IPS-20b (cell line): ENCODE measurements around the gene ANKRD18B.
"Not testable (repeated sequence)": the region's sequence is repeated elsewhere in the genome, so short reads cannot be mapped to it uniquely, and the experiment has no call there.

Experiments
- H3K27ac ChIP-seq: one replicate; pipeline ENCODE4 v1.5.1; 2013; ENCODE audit warnings: low read length
- H3K27me3 ChIP-seq: 2 replicates; pipeline ENCODE4 v1.6.1; 2013; ENCODE audit warnings: mild to moderate bottlenecking, low read length, inconsistent platforms; ENCODE audit not compliant: insufficient read depth
- H3K36me3 ChIP-seq: 2 replicates; pipeline ENCODE4 v1.6.1; 2013; ENCODE audit warnings: low read depth, mild to moderate bottlenecking, inconsistent platforms, low read length, moderate library complexity; ENCODE audit not compliant: insufficient read depth
- H3K4me1 ChIP-seq: 2 replicates; pipeline ENCODE4 v1.6.1; 2013; ENCODE audit warnings: mild to moderate bottlenecking, control low read depth, inconsistent platforms, low read length, moderate library complexity; ENCODE audit not compliant: insufficient read depth
- H3K4me3 ChIP-seq: 2 replicates; pipeline ENCODE4 v1.5.1; 2013; ENCODE audit warnings: mild to moderate bottlenecking, low read length, inconsistent platforms
- H3K9ac ChIP-seq: 2 replicates; pipeline ENCODE4 v1.6.1; 2013; ENCODE audit warnings: low read depth, mild to moderate bottlenecking, inconsistent platforms, low read length, moderate library complexity
- H3K9me3 ChIP-seq: 2 replicates; pipeline ENCODE4 v1.6.1; 2013; ENCODE audit warnings: mild to moderate bottlenecking, low read depth, low read length, inconsistent platforms; ENCODE audit not compliant: insufficient read depth

Gene ANKRD18B

GRCh38 chr9:33511184-33511517 is 12.9 kb upstream of the ANKRD18B start:
- not testable (repeated sequence) for H3K27ac ChIP-seq, H3K36me3 ChIP-seq, H3K9me3 ChIP-seq, H3K4me1 ChIP-seq, H3K27me3 ChIP-seq
- peak overlapping the region; percentile 84; the same call in 1 of the 2 replicates for H3K9ac ChIP-seq
- H3K4me3 ChIP-seq = peak overlapping the region; percentile 83

- H3K27me3 ChIP-seq, H3K27ac ChIP-seq, H3K9me3 ChIP-seq, H3K4me1 ChIP-seq, H3K4me3 ChIP-seq, H3K9ac ChIP-seq, H3K36me3 ChIP-seq: not testable (repeated sequence)
Observed at GRCh38 chr9:33512535-33512934, 11.5 kb upstream of the ANKRD18B start.

DNA sequence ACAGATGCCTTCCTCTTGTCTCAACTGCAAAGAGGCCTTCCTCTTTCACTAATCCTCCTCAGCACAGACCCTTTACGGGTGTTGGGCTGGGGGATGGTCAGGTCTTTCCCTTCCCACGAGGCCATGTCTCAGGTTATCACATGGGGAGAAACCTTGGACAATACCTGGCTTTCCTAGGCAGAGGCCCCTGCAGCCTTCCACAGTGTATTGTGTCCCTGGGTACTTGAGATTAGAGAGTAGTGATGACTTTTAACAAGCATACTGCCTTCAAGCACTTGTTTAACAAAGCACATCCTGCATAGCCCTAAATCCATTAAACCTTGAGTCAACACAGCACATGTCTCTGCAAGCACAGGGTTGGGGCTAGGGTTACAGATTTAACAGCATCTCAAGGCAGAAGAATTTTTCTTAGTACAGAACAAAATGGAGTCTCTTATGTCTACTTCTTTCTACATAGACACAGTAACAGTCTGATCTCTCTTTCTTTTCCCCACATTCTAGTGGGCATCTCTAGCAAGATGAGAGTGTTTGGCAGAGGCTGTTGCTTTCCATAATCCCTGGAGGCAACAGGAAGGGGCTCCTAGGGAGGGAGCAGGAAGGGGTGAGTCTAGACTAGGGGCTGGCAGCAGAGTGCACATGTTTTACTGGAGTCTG is 8.6 kb upstream of the ANKRD18B start:
- not testable (repeated sequence) for H3K27ac ChIP-seq

GRCh38 chr9:33516397-33516796 is 7.7 kb upstream of the ANKRD18B start:
- H3K4me1 ChIP-seq, H3K9me3 ChIP-seq, H3K9ac ChIP-seq, H3K36me3 ChIP-seq, H3K4me3 ChIP-seq, H3K27me3 ChIP-seq, H3K27ac ChIP-seq: not testable (repeated sequence)

More for the DNA sequence above, 8.6 kb upstream of the ANKRD18B start:
- H3K4me3 ChIP-seq, H3K9me3 ChIP-seq, H3K36me3 ChIP-seq, H3K9ac ChIP-seq, H3K4me1 ChIP-seq, H3K27me3 ChIP-seq: not testable (repeated sequence)

- no peaks in the 10 kb centered on the region for H3K36me3 ChIP-seq
- H3K9me3 ChIP-seq = no peaks in the 10 kb centered on the region
- no peak overlapping the region for H3K4me3 ChIP-seq
- no peaks in the 10 kb centered on the region for H3K27me3 ChIP-seq
- H3K4me1 ChIP-seq = no peaks in the 10 kb centered on the region
- H3K27ac ChIP-seq = no peak overlapping the region
- H3K9ac ChIP-seq = no peak overlapping the region
Observed at GRCh38 chr9:33517373-33517772, 6.7 kb upstream of the ANKRD18B start.

DNA sequence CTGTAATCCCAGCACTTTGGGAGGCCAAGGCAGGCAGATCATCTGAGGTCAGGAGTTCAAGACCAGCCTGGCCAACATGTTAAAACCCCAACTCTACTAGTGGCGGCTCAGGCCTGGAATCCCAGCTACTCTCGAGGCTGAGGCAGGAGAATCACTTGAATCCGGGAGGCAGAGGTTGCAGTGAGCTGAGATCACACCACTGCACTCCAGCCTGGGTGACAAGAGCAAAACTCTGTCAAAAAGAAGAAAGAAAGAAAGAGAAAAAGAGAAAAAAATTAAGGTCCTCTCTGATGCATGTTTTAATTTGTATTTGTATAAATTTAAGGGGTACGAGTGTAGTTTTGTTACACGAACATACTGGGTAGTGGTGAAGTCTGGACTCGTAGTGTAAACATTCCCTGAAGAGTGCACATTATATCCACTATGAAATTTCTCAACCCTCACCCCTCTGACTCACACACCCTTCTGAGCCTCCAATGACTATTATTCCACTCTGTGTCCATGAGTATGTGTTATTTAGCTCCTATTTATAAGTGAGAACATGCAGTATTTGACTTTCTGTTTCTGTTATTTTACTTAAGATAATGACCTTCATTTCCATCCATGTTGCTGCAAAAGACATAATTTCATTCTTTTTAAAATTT is 6.0 kb upstream of the ANKRD18B start:
- H3K27ac ChIP-seq, H3K27me3 ChIP-seq, H3K4me3 ChIP-seq, H3K9ac ChIP-seq, H3K4me1 ChIP-seq, H3K9me3 ChIP-seq, H3K36me3 ChIP-seq: not testable (repeated sequence)

DNA sequence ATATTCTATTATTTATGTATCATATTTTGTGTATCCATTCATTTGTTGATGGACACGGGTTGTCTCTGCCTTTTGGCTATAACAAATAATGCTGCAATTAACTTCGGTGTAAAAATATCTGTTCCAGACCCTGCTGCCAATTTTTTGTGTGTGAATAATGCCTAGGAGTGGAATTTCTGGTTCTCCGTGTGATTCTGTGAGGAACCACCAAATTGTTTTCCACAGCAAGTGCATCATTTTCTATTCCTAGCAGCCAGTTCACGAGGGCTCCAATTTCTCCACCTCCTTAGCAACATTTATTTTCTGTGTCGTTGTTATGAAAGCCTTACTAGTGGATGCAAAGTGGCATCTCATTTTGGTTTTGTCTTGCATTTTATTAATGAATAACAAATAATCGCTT is 2.2 kb upstream of the ANKRD18B start:
- peaks cover 11% of the 10 kb centered on the region; the same call in 1 of the 2 replicates for H3K27me3 ChIP-seq
- H3K9me3 ChIP-seq, H3K4me1 ChIP-seq, H3K4me3 ChIP-seq, H3K9ac ChIP-seq, H3K27ac ChIP-seq, H3K36me3 ChIP-seq: not testable (repeated sequence)

DNA sequence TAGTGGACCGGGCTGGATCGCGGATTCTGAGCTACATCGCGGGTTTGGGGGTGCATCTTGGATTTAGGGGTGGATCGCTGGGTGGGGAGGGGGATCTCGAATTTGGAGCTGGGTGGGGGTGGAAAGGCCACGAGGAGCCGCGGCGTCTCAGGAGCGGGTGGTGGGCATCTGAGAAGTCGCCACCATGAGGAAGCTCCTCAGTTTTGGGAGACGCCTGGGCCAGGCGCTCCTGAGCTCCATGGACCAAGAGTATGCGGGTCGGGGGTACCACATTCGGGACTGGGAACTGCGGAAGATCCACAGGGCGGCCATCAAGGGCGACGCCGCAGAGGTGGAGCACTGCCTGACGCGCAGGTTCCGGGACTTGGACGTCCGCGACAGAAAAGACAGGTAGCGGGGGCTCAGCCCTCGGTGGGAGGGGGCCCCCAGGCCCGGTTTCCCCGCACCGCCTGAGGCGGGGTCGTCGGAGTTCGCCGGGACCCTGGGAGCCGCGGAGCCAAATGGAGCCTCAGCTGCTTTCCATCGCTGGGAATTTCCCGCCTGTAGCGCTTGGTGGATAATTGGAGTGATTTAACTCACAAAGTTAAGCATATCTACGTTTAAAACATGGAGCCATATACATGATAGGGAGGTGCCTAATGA is 376 bp downstream of the ANKRD18B start:
- peaks cover 11% of the 10 kb centered on the region; the same call in 1 of the 2 replicates for H3K27me3 ChIP-seq
- H3K4me1 ChIP-seq = no peaks in the 10 kb centered on the region
- H3K9ac ChIP-seq = peak overlapping the region; percentile 71; the same call in 1 of the 2 replicates
- H3K27ac ChIP-seq = no peak overlapping the region
- peak overlapping the region; percentile 76 for H3K4me3 ChIP-seq
- H3K9me3 ChIP-seq = no peaks in the 10 kb centered on the region
- H3K36me3 ChIP-seq = no peaks in the 10 kb centered on the region

DNA sequence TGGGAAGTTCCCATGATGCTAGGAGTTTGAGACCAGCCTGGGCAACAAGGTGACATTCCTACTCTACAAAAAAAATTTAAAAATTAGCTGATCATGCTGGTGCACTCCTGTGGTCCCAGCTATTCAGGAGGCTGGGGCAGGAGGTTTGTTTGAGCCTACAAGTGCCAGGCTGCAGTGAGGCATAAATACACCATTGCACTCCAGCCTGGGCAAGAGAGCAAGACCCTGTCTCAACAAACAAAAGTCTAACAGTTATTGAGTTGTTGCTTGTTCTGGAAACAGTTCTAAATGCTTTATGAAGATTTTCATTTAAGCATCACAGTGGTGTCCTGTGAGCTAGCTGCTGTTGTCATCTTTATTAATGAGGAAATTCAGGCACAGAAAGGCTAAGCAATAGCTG is 4.0 kb downstream of the ANKRD18B start:
- H3K36me3 ChIP-seq, H3K4me3 ChIP-seq, H3K9ac ChIP-seq, H3K9me3 ChIP-seq, H3K4me1 ChIP-seq, H3K27ac ChIP-seq: not testable (repeated sequence)
- peaks cover 11% of the 10 kb centered on the region; the same call in 1 of the 2 replicates for H3K27me3 ChIP-seq

GRCh38 chr9:33533958-33534357 is 9.9 kb downstream of the ANKRD18B start:
- H3K27ac ChIP-seq, H3K9me3 ChIP-seq, H3K4me1 ChIP-seq, H3K4me3 ChIP-seq, H3K36me3 ChIP-seq, H3K9ac ChIP-seq, H3K27me3 ChIP-seq: not testable (repeated sequence)

DNA sequence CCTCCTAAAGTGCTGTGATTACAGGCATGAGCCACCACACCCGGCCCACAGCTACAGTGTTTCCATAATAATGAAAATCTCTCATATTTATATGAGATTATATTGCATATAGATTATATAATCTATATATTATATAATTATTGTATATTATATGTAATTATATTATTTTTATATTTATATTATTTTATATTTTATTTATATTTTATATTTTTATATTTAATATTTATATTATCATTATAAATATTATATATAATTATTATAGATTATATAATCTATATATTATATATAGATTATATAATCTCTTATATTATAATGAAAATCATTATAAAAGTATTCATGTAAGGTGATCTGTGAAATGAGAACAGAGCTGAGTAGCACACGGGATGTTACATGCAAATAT is 11.5 kb downstream of the ANKRD18B start:
- Histone ChIP-seq H3K4me1 (0 out of 2 replicates have a peak, but pooled peaks cover 3% of the 10 kb centered on the region), H3K27me3 (no peaks in the 10 kb centered on the region), H3K4me3 (no peak overlapping the region), H3K9ac (no peak overlapping the region), H3K36me3 (no peaks in the 10 kb centered on the region), H3K9me3 (no peaks in the 10 kb centered on the region), H3K27ac (no peak overlapping the region)

DNA sequence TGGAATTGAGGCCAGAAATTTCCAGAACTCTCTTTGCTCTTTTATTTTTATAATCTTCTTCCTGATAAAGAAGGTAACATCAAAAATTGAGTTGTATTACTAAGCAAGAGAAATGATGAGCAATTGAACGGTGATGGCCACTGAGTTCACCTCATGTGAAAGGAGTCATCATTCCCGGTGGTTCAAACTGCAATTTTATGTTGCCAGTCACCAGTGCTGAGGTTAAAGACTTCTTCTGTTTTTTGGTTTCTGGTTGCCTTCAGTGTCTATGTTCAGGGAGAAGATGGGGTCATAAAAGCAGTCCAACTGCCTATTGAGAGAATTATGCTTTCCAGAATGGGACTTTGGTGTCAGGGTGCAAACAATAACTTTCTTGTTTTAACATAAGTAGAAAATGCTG is 19.4 kb downstream of the ANKRD18B start:
- not testable (repeated sequence) for H3K27me3 ChIP-seq, H3K9ac ChIP-seq, H3K27ac ChIP-seq

More for the DNA sequence above, 19.4 kb downstream of the ANKRD18B start:
- not testable (repeated sequence) for H3K4me3 ChIP-seq, H3K36me3 ChIP-seq, H3K4me1 ChIP-seq, H3K9me3 ChIP-seq
